HL-60 (cell line): ENCODE results near the gene TNNT1.
"Not testable (repeated sequence)": the region's sequence is repeated elsewhere in the genome, so short reads cannot be mapped to it uniquely, and the experiment has no call there.

Source experiments
- DNase-seq, 2 experiments: peaks; one replicate each; pipeline ENCODE4 v3.0.0-alpha.2; 2010 to 2020; ENCODE audit warnings: low read depth in 1 of 2, low spot score in 1 of 2
- H3K27ac ChIP-seq: fragments of 250-450 bp; sonication (Bioruptor Pico); replicated peaks from 2 replicates; pipeline ENCODE4 v1.5.1; 2020; ENCODE audit warnings: mild to moderate bottlenecking, moderate library complexity
- H3K27me3 ChIP-seq: fragments of 250-450 bp; sonication (Bioruptor Pico); 2 replicates; pipeline ENCODE4 v1.5.1; 2021; ENCODE audit warnings: mild to moderate bottlenecking, moderate library complexity; ENCODE audit not compliant: insufficient read depth, poor library complexity, severe bottlenecking
- H3K4me3 ChIP-seq: replicated peaks from 2 replicates; pipeline ENCODE4 v1.5.1; 2011; ENCODE audit warnings: mild to moderate bottlenecking, control low read depth, low read length; ENCODE audit not compliant: insufficient read depth
- GABPA ChIP-seq: IDR thresholded peaks from 2 replicates; pipeline ENCODE4 v1.6.1; 2012; ENCODE audit warnings: low read depth
- POLR2AphosphoS5 ChIP-seq: IDR thresholded peaks from 2 replicates; pipeline ENCODE4 v1.6.1; 2012; ENCODE audit warnings: low read depth
- SPI1 ChIP-seq: IDR thresholded peaks from 2 replicates; pipeline ENCODE4 v1.6.1; 2012; ENCODE audit warnings: low read depth, mild to moderate bottlenecking, borderline replicate concordance
- TF ChIP-seq, protein P1 (sequence below): IDR thresholded peaks from 2 replicates; pipeline ENCODE4 v1.6.1; 2012; ENCODE audit warnings: low read depth; ENCODE audit not compliant: insufficient replicate concordance
- TF ChIP-seq, protein P2 (sequence below): IDR thresholded peaks from one replicate; pipeline ENCODE4 v1.5.1; 2011; ENCODE audit warnings: low read length, control low read depth, inconsistent platforms; ENCODE audit not compliant: insufficient read depth

The TNNT1 gene

DNA sequence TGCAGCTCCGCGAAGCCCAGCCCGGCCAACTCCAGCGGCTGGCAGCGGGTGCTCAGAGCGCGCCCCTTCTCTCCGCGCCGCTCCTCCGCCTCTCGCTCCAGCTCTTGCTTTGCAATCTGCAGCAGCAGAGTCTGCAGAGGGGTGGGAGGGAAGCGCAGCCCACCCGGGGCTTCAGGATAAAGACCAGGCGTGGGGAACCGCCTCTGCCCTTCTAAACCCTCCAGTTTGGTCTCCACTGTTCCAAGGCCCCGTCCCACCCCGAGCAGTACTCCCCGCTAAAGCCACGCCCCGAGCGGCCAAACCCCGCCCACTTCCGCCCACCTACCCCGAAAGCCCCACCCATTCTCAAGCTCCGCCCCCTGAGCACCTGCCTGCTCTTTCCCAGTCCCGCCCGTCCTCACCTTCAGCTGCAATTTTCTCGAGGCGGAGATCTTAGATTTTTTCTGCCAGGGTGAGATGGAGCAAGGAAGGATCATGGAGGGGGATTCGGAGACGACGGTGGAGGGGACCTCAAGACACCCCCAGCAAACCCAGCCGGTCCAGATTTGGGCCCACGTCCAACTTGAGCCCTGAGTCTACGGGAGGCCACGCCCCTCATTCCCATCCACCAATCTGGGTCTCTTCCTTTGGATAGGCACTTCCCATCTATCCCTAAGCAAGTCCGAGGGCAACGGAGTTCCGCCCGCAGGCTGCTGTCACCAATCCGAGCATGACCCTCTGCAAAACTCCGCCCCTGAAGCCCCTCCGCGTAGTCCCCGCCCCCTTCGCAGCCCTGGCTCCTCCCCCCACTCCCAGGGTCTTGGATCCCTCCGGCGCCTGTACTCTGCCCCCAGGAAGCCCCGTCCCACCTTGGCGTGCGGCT is 7.4 kb upstream of the TNNT1 start:
- H3K27ac ChIP-seq = no peak overlapping the region
- H3K27me3 ChIP-seq = peaks cover 11% of the 10 kb centered on the region
- H3K4me3 ChIP-seq = no peak overlapping the region
- TF ChIP-seq POLR2AphosphoS5 (no peak), GABPA (no peak), SPI1 (no peak)
- TF ChIP-seq, protein P1, sequence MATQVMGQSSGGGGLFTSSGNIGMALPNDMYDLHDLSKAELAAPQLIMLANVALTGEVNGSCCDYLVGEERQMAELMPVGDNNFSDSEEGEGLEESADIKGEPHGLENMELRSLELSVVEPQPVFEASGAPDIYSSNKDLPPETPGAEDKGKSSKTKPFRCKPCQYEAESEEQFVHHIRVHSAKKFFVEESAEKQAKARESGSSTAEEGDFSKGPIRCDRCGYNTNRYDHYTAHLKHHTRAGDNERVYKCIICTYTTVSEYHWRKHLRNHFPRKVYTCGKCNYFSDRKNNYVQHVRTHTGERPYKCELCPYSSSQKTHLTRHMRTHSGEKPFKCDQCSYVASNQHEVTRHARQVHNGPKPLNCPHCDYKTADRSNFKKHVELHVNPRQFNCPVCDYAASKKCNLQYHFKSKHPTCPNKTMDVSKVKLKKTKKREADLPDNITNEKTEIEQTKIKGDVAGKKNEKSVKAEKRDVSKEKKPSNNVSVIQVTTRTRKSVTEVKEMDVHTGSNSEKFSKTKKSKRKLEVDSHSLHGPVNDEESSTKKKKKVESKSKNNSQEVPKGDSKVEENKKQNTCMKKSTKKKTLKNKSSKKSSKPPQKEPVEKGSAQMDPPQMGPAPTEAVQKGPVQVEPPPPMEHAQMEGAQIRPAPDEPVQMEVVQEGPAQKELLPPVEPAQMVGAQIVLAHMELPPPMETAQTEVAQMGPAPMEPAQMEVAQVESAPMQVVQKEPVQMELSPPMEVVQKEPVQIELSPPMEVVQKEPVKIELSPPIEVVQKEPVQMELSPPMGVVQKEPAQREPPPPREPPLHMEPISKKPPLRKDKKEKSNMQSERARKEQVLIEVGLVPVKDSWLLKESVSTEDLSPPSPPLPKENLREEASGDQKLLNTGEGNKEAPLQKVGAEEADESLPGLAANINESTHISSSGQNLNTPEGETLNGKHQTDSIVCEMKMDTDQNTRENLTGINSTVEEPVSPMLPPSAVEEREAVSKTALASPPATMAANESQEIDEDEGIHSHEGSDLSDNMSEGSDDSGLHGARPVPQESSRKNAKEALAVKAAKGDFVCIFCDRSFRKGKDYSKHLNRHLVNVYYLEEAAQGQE = no peak
- TF ChIP-seq, protein P2, sequence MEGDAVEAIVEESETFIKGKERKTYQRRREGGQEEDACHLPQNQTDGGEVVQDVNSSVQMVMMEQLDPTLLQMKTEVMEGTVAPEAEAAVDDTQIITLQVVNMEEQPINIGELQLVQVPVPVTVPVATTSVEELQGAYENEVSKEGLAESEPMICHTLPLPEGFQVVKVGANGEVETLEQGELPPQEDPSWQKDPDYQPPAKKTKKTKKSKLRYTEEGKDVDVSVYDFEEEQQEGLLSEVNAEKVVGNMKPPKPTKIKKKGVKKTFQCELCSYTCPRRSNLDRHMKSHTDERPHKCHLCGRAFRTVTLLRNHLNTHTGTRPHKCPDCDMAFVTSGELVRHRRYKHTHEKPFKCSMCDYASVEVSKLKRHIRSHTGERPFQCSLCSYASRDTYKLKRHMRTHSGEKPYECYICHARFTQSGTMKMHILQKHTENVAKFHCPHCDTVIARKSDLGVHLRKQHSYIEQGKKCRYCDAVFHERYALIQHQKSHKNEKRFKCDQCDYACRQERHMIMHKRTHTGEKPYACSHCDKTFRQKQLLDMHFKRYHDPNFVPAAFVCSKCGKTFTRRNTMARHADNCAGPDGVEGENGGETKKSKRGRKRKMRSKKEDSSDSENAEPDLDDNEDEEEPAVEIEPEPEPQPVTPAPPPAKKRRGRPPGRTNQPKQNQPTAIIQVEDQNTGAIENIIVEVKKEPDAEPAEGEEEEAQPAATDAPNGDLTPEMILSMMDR = no peak
- no peak for DNase-seq

DNA sequence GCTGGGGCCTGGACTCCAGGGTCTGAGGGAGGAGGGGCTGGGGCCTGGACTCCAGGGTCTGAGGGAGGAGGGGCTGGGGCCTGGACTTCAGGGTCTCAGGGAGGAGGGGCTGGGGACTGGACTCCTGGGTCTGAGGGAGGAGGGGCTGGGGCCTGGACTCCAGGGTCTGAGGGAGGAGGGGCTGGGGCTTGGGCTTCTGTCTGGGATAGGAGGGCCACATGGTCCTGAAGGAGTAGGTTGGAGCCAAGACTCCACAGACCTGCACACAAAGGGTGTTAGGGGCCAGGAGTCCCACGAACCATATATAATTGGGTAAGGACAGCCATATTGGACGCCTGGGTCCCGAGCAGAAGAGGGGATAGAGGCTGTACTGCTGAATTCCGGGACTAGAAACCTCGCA is 6.8 kb upstream of the TNNT1 start:
- H3K27ac ChIP-seq, H3K27me3 ChIP-seq, H3K4me3 ChIP-seq, DNase-seq: not testable (repeated sequence)

DNA sequence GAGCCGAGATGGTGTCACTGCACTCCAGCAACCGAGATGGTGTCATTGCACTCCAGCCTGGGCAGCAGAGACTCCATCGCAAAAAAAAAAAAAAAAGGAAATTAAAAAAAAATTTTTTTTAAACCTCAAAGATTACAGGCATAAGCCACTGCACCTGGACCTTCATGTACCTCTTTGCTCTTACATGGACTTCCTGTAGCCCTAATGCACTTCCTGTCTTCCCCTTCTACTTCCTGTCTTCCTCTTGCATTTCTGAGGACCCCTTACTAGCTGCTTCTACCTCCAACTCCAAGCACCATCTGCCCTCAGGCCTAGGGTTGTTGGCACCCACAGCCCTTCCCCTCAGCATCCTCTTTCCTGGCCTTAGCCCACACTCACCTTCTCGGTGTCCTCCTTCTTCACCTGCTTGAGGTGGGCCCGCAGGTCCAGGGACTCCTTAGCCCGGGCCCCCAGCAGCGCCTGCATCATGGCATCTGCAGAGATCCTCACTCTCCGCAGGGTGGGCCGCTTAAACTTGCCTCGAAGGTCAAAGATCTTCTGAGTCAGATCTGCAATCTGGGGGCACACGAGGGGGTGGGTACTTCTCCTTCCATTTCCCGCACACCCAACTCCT is 4.8 kb upstream of the TNNT1 start:
- Histone ChIP-seq H3K27me3 (peaks cover 9% of the 10 kb centered on the region), H3K4me3 (no peak overlapping the region), H3K27ac (no peak overlapping the region)
- no peak for DNase-seq
- TF ChIP-seq GABPA (no peak), SPI1 (no peak), POLR2AphosphoS5 (no peak)
- TF ChIP-seq, protein P2 = no peak
- TF ChIP-seq, protein P1 = no peak

DNA sequence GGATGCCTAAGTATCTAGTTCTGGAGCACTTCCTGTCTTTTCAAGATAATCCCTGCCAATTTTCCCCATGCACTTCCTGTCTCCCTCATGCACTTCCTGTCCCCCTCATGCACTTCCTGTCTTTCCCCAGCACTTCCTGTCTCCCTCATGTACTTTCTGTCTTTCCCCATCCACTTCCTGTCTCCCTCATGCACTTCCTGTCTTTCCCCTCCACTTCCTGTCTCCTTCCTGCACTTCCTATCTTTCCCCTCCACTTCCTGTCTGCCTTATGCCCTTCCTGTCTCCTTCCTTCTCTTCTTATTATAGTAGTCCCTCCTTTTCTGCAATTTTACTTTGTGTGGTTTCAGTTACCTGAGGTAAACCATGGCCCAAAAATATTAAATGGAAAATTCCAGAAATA is 3.0 kb upstream of the TNNT1 start:
- Histone ChIP-seq H3K27me3 (peaks cover 8% of the 10 kb centered on the region), H3K4me3 (no peak overlapping the region), H3K27ac (no peak overlapping the region)
- TF ChIP-seq SPI1 = peak; percentile 62
- TF ChIP-seq POLR2AphosphoS5 = no peak
- peak; percentile 38; the same call in 1 of the 2 replicates for TF ChIP-seq GABPA
- TF ChIP-seq, protein P1 = no peak
- no peak for DNase-seq
